ENCODE data around the gene PRM2.

PRM2 gene

DNA sequence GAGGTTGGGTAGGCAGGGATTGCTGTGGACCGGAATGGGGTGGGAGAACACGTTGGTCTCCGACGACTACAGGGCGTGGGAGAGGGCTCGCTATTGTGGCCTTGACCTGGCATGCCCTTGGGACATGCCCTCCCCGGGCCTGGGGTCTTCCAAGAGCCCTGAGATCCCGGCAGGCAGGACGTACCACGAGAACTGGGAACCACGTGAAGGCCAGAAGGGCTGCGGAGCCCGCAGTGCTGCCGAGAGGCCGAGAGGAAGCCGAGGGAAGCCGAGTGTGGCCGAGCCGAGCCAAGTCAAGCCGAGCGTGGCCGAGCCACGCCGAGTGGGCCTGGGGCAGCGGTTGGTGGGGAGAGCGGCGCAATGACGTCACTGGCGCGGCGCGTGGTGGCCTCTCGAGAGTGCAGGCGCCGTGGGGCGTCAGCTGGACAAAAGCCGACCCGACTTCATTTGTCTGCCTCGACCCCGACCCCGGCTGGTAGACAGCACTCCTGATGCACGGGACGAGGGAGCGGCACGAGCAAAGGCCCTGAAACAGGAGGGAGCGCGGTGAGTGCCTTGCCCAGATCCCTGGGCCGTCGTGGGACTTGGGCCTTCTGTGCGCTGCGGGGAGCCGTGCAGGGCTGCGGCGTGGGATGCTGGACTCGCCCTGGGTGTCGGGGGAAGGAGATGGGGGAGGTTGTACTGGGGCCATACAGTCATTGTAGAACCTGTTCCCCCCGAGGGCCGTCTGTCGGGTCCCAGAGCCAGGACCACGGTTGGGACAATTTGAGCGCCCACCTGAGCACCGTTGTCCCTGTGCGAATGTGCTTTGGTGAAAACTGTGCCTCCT lies 26.8 kb downstream of the PRM2 start:
- Histone ChIP-seq H3K36me3 (ENCODE audit: insufficient read depth, insufficient read length, low read length) (peaks cover 28% of the 10 kb centered on the region), H3K9ac (ENCODE audit: insufficient read length, low read depth) (no peak overlapping the region), H3K4me1 (ENCODE audit: insufficient read depth, insufficient read length) (peaks cover 21% of the 10 kb centered on the region), H3K4me3 (ENCODE audit: insufficient read length, low read depth) (no peak overlapping the region), H3K9me3 (ENCODE audit: insufficient read depth, low read length) (no peaks in the 10 kb centered on the region), H3K27me3 (ENCODE audit: insufficient read depth, insufficient read length) (no peaks in the 10 kb centered on the region)
- TF ChIP-seq ZNF274 (IDR thresholded peaks at IDR 0.05; ENCODE audit: low read depth, low read length) (no peak), SUZ12 (IDR thresholded peaks at IDR 0.05; ENCODE audit: extremely low read depth, insufficient read depth, insufficient read length) (no peak), YY1 (IDR thresholded peaks at IDR 0.05; ENCODE audit: insufficient read depth, insufficient read length) (no peak)
- DNase-seq (ENCODE audit: low read depth, low spot score) = no peak

DNA sequence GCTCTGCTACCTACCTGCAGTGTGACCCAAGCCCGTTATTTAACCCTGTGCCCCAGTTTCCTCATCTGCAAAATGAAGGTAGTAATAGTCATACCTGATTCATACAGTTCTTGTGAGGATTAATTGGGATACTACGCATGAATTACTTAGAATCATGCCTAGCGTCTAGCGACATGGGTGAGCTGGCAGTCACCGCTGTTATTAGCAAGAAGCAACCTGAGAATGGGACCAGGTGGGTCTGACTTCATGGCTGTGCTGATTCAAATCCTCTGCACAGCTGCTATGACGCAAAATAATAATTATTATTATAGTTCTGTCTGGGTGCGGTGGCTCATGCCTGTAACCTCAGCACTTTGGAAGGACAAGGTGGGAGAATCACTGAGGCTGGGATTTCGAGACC lies 28.1 kb downstream of the PRM2 start:
- Histone ChIP-seq H3K27me3 (ENCODE audit: insufficient read depth, insufficient read length) (no peaks in the 10 kb centered on the region), H3K4me3 (ENCODE audit: insufficient read length, low read depth) (no peak overlapping the region), H3K9ac (ENCODE audit: insufficient read length, low read depth) (no peak overlapping the region), H3K9me3 (ENCODE audit: insufficient read depth, low read length) (no peaks in the 10 kb centered on the region), H3K36me3 (ENCODE audit: insufficient read depth, insufficient read length, low read length) (peaks cover 14% of the 10 kb centered on the region), H3K4me1 (ENCODE audit: insufficient read depth, insufficient read length) (peaks cover 15% of the 10 kb centered on the region)
- no peak for DNase-seq (ENCODE audit: low read depth, low spot score)
- TF ChIP-seq SUZ12 (IDR thresholded peaks at IDR 0.05; ENCODE audit: extremely low read depth, insufficient read depth, insufficient read length) (no peak), ZNF274 (IDR thresholded peaks at IDR 0.05; ENCODE audit: low read depth, low read length) (no peak), YY1 (IDR thresholded peaks at IDR 0.05; ENCODE audit: insufficient read depth, insufficient read length) (no peak)

DNA sequence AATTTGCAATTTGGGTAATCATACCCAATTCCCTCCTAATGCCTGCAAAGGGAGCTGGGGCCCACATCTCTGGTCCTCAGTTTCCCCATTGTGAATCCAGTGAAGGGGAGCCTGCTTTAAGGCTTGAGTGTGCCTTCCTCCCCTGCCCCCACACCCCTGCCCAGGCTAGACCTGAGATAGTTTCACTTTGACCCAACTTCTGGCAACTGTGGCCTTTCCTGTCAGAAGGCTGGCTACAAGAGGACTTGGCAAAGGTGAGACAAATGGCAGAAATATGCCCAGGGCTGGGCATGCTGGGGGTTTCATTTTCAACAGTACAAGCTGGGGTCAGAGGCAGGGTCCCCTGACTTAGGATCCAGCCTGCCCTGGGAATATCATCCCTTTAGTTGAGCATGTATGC lies 30.3 kb downstream of the PRM2 start:
- Histone ChIP-seq H3K9ac (ENCODE audit: insufficient read length, low read depth) (no peak overlapping the region), H3K4me3 (ENCODE audit: insufficient read length, low read depth) (no peak overlapping the region), H3K27me3 (ENCODE audit: insufficient read depth, insufficient read length) (no peaks in the 10 kb centered on the region), H3K4me1 (ENCODE audit: insufficient read depth, insufficient read length) (peaks cover 11% of the 10 kb centered on the region), H3K9me3 (ENCODE audit: insufficient read depth, low read length) (no peaks in the 10 kb centered on the region), H3K36me3 (ENCODE audit: insufficient read depth, insufficient read length, low read length) (no peaks in the 10 kb centered on the region)
- no peak for DNase-seq (ENCODE audit: low read depth, low spot score)
- TF ChIP-seq ZNF274 (IDR thresholded peaks at IDR 0.05; ENCODE audit: low read depth, low read length) = no peak
- no peak for TF ChIP-seq SUZ12 (IDR thresholded peaks at IDR 0.05; ENCODE audit: extremely low read depth, insufficient read depth, insufficient read length)
- no peak for TF ChIP-seq YY1 (IDR thresholded peaks at IDR 0.05; ENCODE audit: insufficient read depth, insufficient read length)

DNA sequence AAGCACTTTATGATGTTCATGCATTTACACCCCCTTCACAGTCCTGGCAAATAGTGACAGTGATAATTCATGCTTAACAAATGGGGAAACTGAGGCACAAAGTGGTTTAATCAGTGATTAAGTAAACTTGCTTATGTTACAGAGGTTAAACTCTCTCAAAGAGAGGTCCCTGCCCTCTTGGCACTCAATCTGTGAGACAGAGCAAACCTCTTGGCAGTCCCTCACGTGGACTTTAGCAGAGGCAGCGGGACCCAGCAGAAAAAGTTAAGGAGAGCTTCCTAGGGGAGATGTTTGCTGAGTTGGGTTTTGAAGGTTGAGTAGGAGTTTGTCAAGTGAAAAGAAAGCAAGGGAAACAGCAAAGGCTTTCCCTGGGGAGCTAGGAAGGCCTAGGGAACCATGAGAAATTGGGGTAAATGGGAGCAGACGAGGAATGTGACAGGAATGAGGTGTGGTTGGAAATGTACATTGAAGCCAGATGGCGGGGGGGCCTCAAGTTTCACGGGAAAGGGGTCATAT lies 31.0 kb downstream of the PRM2 start:
- no peak overlapping the region for H3K4me3 ChIP-seq (ENCODE audit: insufficient read length, low read depth)
- no peak for DNase-seq (ENCODE audit: low read depth, low spot score)
- H3K9me3 ChIP-seq (ENCODE audit: insufficient read depth, low read length) = no peaks in the 10 kb centered on the region
- TF ChIP-seq YY1 (IDR thresholded peaks at IDR 0.05; ENCODE audit: insufficient read depth, insufficient read length) (no peak), SUZ12 (IDR thresholded peaks at IDR 0.05; ENCODE audit: extremely low read depth, insufficient read depth, insufficient read length) (no peak), ZNF274 (IDR thresholded peaks at IDR 0.05; ENCODE audit: low read depth, low read length) (no peak)
- no peak overlapping the region for H3K9ac ChIP-seq (ENCODE audit: insufficient read length, low read depth)
- no peaks in the 10 kb centered on the region for H3K27me3 ChIP-seq (ENCODE audit: insufficient read depth, insufficient read length)
- H3K4me1 ChIP-seq (ENCODE audit: insufficient read depth, insufficient read length) = peaks cover 17% of the 10 kb centered on the region
- H3K36me3 ChIP-seq (ENCODE audit: insufficient read depth, insufficient read length, low read length) = no peaks in the 10 kb centered on the region

DNA sequence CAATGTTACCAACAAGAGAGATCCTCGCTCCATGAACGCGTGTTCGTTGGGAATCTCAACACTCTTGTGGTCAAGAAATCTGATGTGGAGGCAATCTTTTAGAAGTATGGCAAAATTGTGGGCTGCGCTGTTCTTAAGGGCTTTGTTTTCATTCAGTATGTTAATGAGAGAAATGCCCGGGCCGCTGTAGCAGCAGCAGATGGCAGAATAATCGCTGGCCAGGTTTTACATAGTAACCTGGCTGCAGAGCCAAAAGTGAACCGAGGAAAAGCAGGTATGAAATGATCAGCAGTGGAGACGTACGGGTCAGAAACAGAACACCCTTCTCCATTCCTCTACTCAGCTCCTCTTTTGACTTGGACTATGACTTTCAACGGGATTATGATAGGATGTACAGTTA lies 33.6 kb downstream of the PRM2 start:
- Histone ChIP-seq H3K36me3 (ENCODE audit: insufficient read depth, insufficient read length, low read length) (no peaks in the 10 kb centered on the region), H3K9me3 (ENCODE audit: insufficient read depth, low read length) (no peaks in the 10 kb centered on the region), H3K9ac (ENCODE audit: insufficient read length, low read depth) (no peak overlapping the region), H3K4me1 (ENCODE audit: insufficient read depth, insufficient read length) (peaks cover 5% of the 10 kb centered on the region), H3K4me3 (ENCODE audit: insufficient read length, low read depth) (no peak overlapping the region), H3K27me3 (ENCODE audit: insufficient read depth, insufficient read length) (no peaks in the 10 kb centered on the region)
- no peak for DNase-seq (ENCODE audit: low read depth, low spot score)
- TF ChIP-seq ZNF274 (IDR thresholded peaks at IDR 0.05; ENCODE audit: low read depth, low read length) (no peak), YY1 (IDR thresholded peaks at IDR 0.05; ENCODE audit: insufficient read depth, insufficient read length) (no peak), SUZ12 (IDR thresholded peaks at IDR 0.05; ENCODE audit: extremely low read depth, insufficient read depth, insufficient read length) (no peak)

DNA sequence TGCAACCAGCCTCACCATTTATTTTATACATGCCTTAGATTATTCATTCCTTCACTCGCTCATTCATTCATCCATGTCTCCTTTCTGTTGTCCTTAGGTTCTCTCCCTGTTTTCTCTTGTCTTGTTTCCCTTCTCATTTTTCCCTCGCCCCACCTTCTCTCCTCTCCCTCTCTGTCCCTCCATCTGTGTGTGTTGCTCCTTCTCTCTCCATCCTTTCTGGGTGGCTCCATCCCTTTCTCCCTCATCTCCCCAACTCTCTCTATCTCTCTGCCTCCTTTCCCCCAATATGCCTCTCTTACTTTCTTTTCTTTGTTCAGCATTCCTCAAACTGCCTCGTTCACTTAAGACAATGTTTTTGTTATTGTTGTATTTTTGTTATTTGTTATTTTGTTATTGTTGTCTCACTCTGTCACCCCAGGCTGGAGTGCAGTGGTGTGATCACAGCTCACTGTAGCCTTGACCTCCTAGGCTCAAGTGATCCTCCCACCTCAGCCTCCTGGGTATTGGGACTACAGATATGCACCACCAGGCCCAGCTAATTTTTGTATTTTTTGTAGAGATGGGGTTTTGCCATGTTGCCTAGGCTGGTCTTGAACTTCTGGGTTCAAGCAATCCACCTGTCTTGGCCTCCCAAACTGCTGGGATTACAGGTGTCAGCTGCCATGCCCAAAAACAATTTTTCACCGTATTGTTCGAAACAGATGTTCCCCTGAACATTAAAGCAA lies 34.6 kb downstream of the PRM2 start:
- no peak overlapping the region for H3K9ac ChIP-seq (ENCODE audit: insufficient read length, low read depth)
- no peak for TF ChIP-seq YY1 (IDR thresholded peaks at IDR 0.05; ENCODE audit: insufficient read depth, insufficient read length)
- TF ChIP-seq ZNF274 (IDR thresholded peaks at IDR 0.05; ENCODE audit: low read depth, low read length) = no peak
- TF ChIP-seq SUZ12 (IDR thresholded peaks at IDR 0.05; ENCODE audit: extremely low read depth, insufficient read depth, insufficient read length) = no peak
- no peaks in the 10 kb centered on the region for H3K36me3 ChIP-seq (ENCODE audit: insufficient read depth, insufficient read length, low read length)
- no peak for DNase-seq (ENCODE audit: low read depth, low spot score)
- H3K27me3 ChIP-seq (ENCODE audit: insufficient read depth, insufficient read length) = no peaks in the 10 kb centered on the region
- H3K4me3 ChIP-seq (ENCODE audit: insufficient read length, low read depth) = no peak overlapping the region
- H3K9me3 ChIP-seq (ENCODE audit: insufficient read depth, low read length) = no peaks in the 10 kb centered on the region
- H3K4me1 ChIP-seq (ENCODE audit: insufficient read depth, insufficient read length) = peaks cover 5% of the 10 kb centered on the region
